GM21447 (cell line): ENCODE data around the gene PPP6R3.

Experiments used
- ATAC-seq: cut with Tn5 transposase; IDR thresholded peaks from one replicate; pipeline ENCODE4 v1.9.1; 2021; ENCODE audit not compliant: unreplicated experiment

Gene PPP6R3

DNA sequence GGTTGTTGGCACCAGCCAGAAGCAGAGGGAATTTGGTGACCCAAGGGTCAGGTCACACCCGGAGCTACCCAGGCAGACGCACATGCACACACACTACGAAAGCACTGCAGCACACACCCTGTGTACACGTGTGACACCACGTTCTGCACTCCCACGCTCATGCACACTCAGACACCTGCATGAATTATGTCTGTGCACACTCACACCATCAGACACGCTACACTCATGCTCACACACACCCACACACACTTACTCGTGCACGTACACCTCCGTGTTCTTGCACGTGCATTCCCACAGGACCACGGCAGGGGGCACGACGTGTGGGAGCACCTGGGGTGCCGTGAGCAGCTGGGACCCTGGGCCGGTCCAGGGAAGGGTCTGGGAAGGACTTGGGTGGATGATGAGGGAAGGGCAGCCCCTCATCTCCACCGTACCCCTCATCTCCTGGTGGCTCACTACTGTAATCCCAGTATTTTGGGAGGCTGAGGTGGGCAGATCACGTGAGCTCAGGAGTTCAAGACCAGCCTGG, 203.0 kb downstream of the PPP6R3 start:
- no peak for ATAC-seq

DNA sequence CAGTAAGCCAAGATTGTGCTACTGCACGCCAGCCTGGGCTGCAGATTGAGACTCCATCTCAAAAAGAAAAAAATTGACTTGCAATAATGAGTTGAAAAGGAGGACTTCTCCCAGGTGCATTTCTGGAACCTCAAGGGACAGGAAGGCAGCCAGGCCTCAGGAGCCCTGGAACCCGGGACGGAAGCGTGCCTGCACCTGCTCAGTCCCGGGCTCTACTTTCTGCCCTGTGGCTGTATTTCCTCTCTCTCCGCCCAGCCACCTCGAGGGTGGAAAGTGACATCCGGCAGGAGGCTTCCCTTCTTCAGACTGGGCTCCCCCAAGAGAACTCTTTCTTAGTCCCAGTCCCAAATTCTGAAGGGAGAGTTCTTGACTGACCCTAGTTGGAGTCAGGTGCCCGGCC, 203.6 kb downstream of the PPP6R3 start:
- no peak for ATAC-seq

DNA sequence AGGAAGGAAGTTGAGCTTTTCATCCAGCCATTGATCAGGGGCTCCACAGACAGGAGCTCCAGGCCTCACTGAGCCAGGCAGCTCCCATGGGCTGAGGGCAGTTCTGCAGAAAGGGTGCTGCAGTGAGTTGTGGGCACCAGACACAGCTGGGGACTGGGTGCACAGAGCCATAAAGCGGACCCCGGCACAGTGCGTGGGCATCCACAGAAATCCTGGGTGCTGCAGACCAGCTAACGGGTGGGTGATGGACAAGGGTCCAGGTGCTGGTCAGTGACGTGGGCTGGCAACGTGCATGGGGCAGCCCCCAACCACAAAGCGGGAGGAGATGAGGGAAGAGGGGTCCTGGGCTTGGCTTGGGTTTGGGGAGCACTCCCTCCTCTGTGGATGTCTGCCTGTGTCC, 204.4 kb downstream of the PPP6R3 start:
- ATAC-seq = no peak
